Activated B cell treated with CpG ODN at 0.5 μM for 24 hours (primary cell): ENCODE measurements around the gene ITGB8. TPM values are rescaled to one million over a fixed set of nuclear protein-coding genes. Genes with fewer than 3 reads are reported as not detected.

Experiments used
- ATAC-seq: fragments of 200-7000 bp; cut with Tn5 transposase; one replicate; pipeline ENCODE4 v1.10.0; 2021; ENCODE audit warnings: low read depth, mild to moderate bottlenecking, moderate library complexity
- CTCF ChIA-PET: fragments of 350-600 bp; sonication (Branson Sonifier 250); formaldehyde crosslinking; loops from one replicate; lab custom pipeline; 2021; ENCODE audit warnings: antibody characterized with exemption; lab: Charles Lee
- POLR2A ChIA-PET: fragments of 350-600 bp; sonication (Branson Sonifier 250); formaldehyde crosslinking; loops from one replicate; lab custom pipeline; 2021; ENCODE audit warnings: antibody characterized with exemption; lab: Charles Lee
- DNase-seq: peaks from one replicate; pipeline ENCODE4 v3.0.0; 2022
- H3K27ac Mint-ChIP-seq: one replicate; pipeline ENCODE4 v1.8.0; 2020; ENCODE audit warnings: mixed read lengths
- H3K27me3 Mint-ChIP-seq: one replicate; pipeline ENCODE4 v1.8.0; 2021; ENCODE audit warnings: mixed read lengths
- H3K36me3 Mint-ChIP-seq: one replicate; pipeline ENCODE4 v1.8.0; 2021; ENCODE audit warnings: low read depth, mixed read lengths
- H3K4me1 Mint-ChIP-seq: one replicate; pipeline ENCODE4 v1.8.0; 2021; ENCODE audit warnings: mixed read lengths
- H3K4me3 Mint-ChIP-seq: one replicate; pipeline ENCODE4 v1.8.0; 2020; ENCODE audit warnings: mild to moderate bottlenecking, mixed read lengths
- H3K9me3 Mint-ChIP-seq: one replicate; pipeline ENCODE4 v1.8.0; 2020; ENCODE audit warnings: mixed read lengths
- CTCF ChIP-seq: fragments of 200-600 bp; IDR thresholded peaks from one replicate; pipeline ENCODE4 v1.8.0; 2022; ENCODE audit warnings: antibody characterized with exemption, mild to moderate bottlenecking
- intact Hi-C: fragments of 100-400 bp; cut with micrococcal nuclease; formaldehyde crosslinking; loops from one replicate; pipeline ENCODE4 v1.15.1; 2024
- total RNA-seq: library from RNA; stranded (reverse); gene quantifications from 2 replicates; pipeline ENCODE4 v1.2.3, GENCODE V29; 2022

Gene ITGB8
- total RNA-seq, 1 donor from 2014 or later = 0.75 TPM

- H3K9me3 Mint-ChIP-seq = no peaks in the 10 kb centered on the region
- ATAC-seq = no peak
- DNase-seq = no peak
- no peak overlapping the region for H3K27ac Mint-ChIP-seq
- intact Hi-C loops = no loop called here
- ChIA-PET POLR2A (no interaction called here), CTCF (interaction anchor here (1.1 to 2.3 kb wide), 4 partner anchors 9 to 608 kb away, joined by 3 to 7 read pairs (median 4); partner anchors contain the start of gene POLR1F)
- H3K4me3 Mint-ChIP-seq = no peak overlapping the region
- H3K4me1 Mint-ChIP-seq = no peaks in the 10 kb centered on the region
- H3K27me3 Mint-ChIP-seq = no peaks in the 10 kb centered on the region
- H3K36me3 Mint-ChIP-seq = no peaks in the 10 kb centered on the region
- no peak for TF ChIP-seq CTCF
Observed at GRCh38 chr7:20316706-20317105, 14.0 kb upstream of the ITGB8 start.

- DNase-seq = no peak
- Mint-ChIP-seq H3K36me3 (no peaks in the 10 kb centered on the region), H3K27me3 (no peaks in the 10 kb centered on the region), H3K4me3 (no peak overlapping the region), H3K9me3 (no peaks in the 10 kb centered on the region), H3K4me1 (no peaks in the 10 kb centered on the region), H3K27ac (no peak overlapping the region)
- no peak for ATAC-seq
- CTCF ChIA-PET = interaction anchor here (1.1 to 2.3 kb wide), 3 partner anchors 569 to 609 kb away, joined by 3 to 7 read pairs (median 3); partner anchors contain the start of gene POLR1F
- intact Hi-C loops = no loop called here
- POLR2A ChIA-PET = no interaction called here
- no peak for TF ChIP-seq CTCF
Observed at GRCh38 chr7:20317413-20317812, 13.3 kb upstream of the ITGB8 start.

GRCh38 chr7:20318933-20319332, 11.8 kb upstream of the ITGB8 start:
- no peak for DNase-seq
- Mint-ChIP-seq H3K36me3 (no peaks in the 10 kb centered on the region), H3K4me3 (no peak overlapping the region), H3K27ac (no peak overlapping the region), H3K4me1 (no peaks in the 10 kb centered on the region), H3K9me3 (no peaks in the 10 kb centered on the region), H3K27me3 (no peaks in the 10 kb centered on the region)
- ChIA-PET CTCF (interaction anchor here (0.9 kb wide), 1 partner anchor 149 kb away, joined by 3 read pairs; no protein-coding TSS in a partner anchor), POLR2A (no interaction called here)
- no peak for ATAC-seq
- intact Hi-C loops = no loop called here
- no peak for TF ChIP-seq CTCF

GRCh38 chr7:20320322-20320721, 10.4 kb upstream of the ITGB8 start:
- ChIA-PET POLR2A (no interaction called here), CTCF (no interaction called here)
- intact Hi-C loops = no loop called here
- Mint-ChIP-seq H3K27me3 (no peaks in the 10 kb centered on the region), H3K36me3 (no peaks in the 10 kb centered on the region), H3K27ac (no peak overlapping the region), H3K4me1 (no peaks in the 10 kb centered on the region), H3K9me3 (no peaks in the 10 kb centered on the region), H3K4me3 (no peak overlapping the region)
- DNase-seq (no peak), ATAC-seq (no peak)
- no peak for TF ChIP-seq CTCF

- intact Hi-C loops = no loop called here
- Mint-ChIP-seq H3K27me3 (no peaks in the 10 kb centered on the region), H3K9me3 (no peaks in the 10 kb centered on the region), H3K36me3 (no peaks in the 10 kb centered on the region), H3K27ac (no peak overlapping the region), H3K4me1 (no peaks in the 10 kb centered on the region), H3K4me3 (no peak overlapping the region)
- ATAC-seq (no peak), DNase-seq (no peak)
- ChIA-PET POLR2A (no interaction called here), CTCF (no interaction called here)
- no peak for TF ChIP-seq CTCF
Observed at GRCh38 chr7:20320786-20321185, 9.9 kb upstream of the ITGB8 start.
